ENCODE results near the gene KRT84. TPM values are rescaled to one million over a fixed set of nuclear protein-coding genes. Genes with fewer than 3 reads are reported as not detected.

KRT84 gene
- total and polyA plus RNA-seq, 10 of the 15 experiments (the other 5 are each of a cell fraction or from before 2014, with no cell fraction given) = not detected

GRCh38 chr12:52334185-52334584, 51.3 kb downstream of the KRT84 start:
- Histone ChIP-seq H4K20me1 (ENCODE audit: control insufficient read depth, insufficient read depth) (no peaks in the 10 kb centered on the region), H3K79me2 (ENCODE audit: control insufficient read depth, insufficient read depth, low read length) (no peaks in the 10 kb centered on the region), H2AFZ (ENCODE audit: control insufficient read depth, low read depth, low read length) (no peak overlapping the region), H3K4me3 (no peak overlapping the region), H3K9ac (ENCODE audit: control insufficient read depth, insufficient read depth, low read length) (no peak overlapping the region), H3K27ac (ENCODE audit: control insufficient read depth, insufficient read depth) (no peak overlapping the region), H3K9me3 (replicated peaks; ENCODE audit: control insufficient read depth, insufficient read depth, low read length) (no peaks in the 10 kb centered on the region; the same call in 2 of the 3 replicates), H3K4me1 (ENCODE audit: control insufficient read depth, insufficient read depth, low read length) (no peaks in the 10 kb centered on the region), H3K36me3 (ENCODE audit: control insufficient read depth in 2 of 2, insufficient read depth in 2 of 2, low read length in 1 of 2) (no peaks in the 10 kb centered on the region), H3K4me2 (ENCODE audit: control insufficient read depth, insufficient read depth) (no peak overlapping the region), H3K27me3 (replicated peaks in 1 of 2; ENCODE audit: control insufficient read depth in 2 of 2, insufficient read depth in 2 of 2, low read length in 1 of 2) (peaks cover 0 to 2% of the 10 kb centered on the region in 2 experiments; a peak in 2 of 4 replicates)
- RAD21 ChIA-PET (ENCODE audit: unreplicated experiment) = no interaction called here
- ATAC-seq (no peak), FAIRE-seq (no peak), DNase-seq (ENCODE audit: low read depth, low spot score) (no peak)
- CTCF ChIA-PET = interaction anchor here (1.3 kb wide), 1 partner anchor 27 kb away, joined by 3 read pairs; no protein-coding TSS in a partner anchor
- 54% methylated on average over 3 of the region's 3 CpGs for WGBS (ENCODE audit: insufficient coverage, insufficient replicate concordance, low lambda C conversion rate, missing lambda C conversion rate)
- POLR2A ChIA-PET = no interaction called here
- SMC1A ChIA-PET (ENCODE audit: uncharacterized antibody, unreplicated experiment) = no interaction called here
- in situ Hi-C loops (cut with MboI) (no loop called here), intact Hi-C loops (cut with micrococcal nuclease; ENCODE audit: unreplicated experiment) (no loop called here)
- no TSS peak for BruUV-seq (replicated peaks)
- TF ChIP-seq RB1 (IDR thresholded peaks at IDR 0.05; ENCODE audit: borderline replicate concordance) (no peak), RELA (IDR thresholded peaks at IDR 0.05; ENCODE audit: borderline replicate concordance, partially characterized antibody) (no peak), EED (IDR thresholded peaks at IDR 0.05; ENCODE audit: low read depth) (no peak), ATF3 (IDR thresholded peaks at IDR 0.05; ENCODE audit: borderline replicate concordance, extremely low read depth, low read depth, low read length) (no peak), NR2C2 (IDR thresholded peaks at IDR 0.05; ENCODE audit: borderline replicate concordance, control insufficient read depth, insufficient read length, low read depth) (no peak), DPF2 (IDR thresholded peaks at IDR 0.05) (no peak)

- WGBS (ENCODE audit: insufficient coverage, insufficient replicate concordance, low lambda C conversion rate, missing lambda C conversion rate) = 2% methylated on average over 3 of the region's 3 CpGs
- no peak for FAIRE-seq
- CTCF ChIA-PET = interaction anchor here (0.6 to 1.6 kb wide), 2 partner anchors 38 to 45 kb away, joined by 3 to 4 read pairs; no protein-coding TSS in a partner anchor
- TF ChIP-seq RUNX3 (IDR thresholded peaks at IDR 0.05; ENCODE audit: low read length) (no peak), FOXK2 (IDR thresholded peaks at IDR 0.05) (no peak), CTCF (IDR thresholded peaks at IDR 0.05 in 2 of 3, conservative IDR thresholded peaks at IDR 0.05 in 1 of 3; ENCODE audit: control insufficient read depth in 2 of 3, extremely low read depth in 1 of 3, insufficient read depth in 1 of 3, low read depth in 3 of 3, low read length in 3 of 3) (no peak), USF2 (IDR thresholded peaks at IDR 0.05; ENCODE audit: borderline replicate concordance, low read depth, low read length) (no peak), ZZZ3 (IDR thresholded peaks at IDR 0.05; ENCODE audit: control insufficient read depth, insufficient read length, low read depth) (no peak), HSF1 (IDR thresholded peaks at IDR 0.05; ENCODE audit: low read depth, low read length) (no peak)
These were observed 52.1 kb downstream of the KRT84 start for GRCh38 chr12:52333321-52333720.

More at GRCh38 chr12:52333321-52333720, 52.1 kb downstream of the KRT84 start:
- ATAC-seq = no peak
- Histone ChIP-seq H3K9me3 (replicated peaks; ENCODE audit: control insufficient read depth, insufficient read depth, low read length) (no peaks in the 10 kb centered on the region; the same call in 2 of the 3 replicates), H3K27me3 (replicated peaks in 1 of 2; ENCODE audit: control insufficient read depth in 2 of 2, insufficient read depth in 2 of 2, low read length in 1 of 2) (peaks cover 0 to 2% of the 10 kb centered on the region in 2 experiments; a peak in 2 of 4 replicates), H2AFZ (ENCODE audit: control insufficient read depth, low read depth, low read length) (no peak overlapping the region), H3K4me2 (ENCODE audit: control insufficient read depth, insufficient read depth) (no peak overlapping the region), H3K4me1 (ENCODE audit: control insufficient read depth, insufficient read depth, low read length) (no peaks in the 10 kb centered on the region), H3K36me3 (ENCODE audit: control insufficient read depth in 2 of 2, insufficient read depth in 2 of 2, low read length in 1 of 2) (no peaks in the 10 kb centered on the region), H3K79me2 (ENCODE audit: control insufficient read depth, insufficient read depth, low read length) (no peaks in the 10 kb centered on the region), H3K4me3 (no peak overlapping the region), H3K9ac (ENCODE audit: control insufficient read depth, insufficient read depth, low read length) (no peak overlapping the region), H3K27ac (ENCODE audit: control insufficient read depth, insufficient read depth) (no peak overlapping the region), H4K20me1 (ENCODE audit: control insufficient read depth, insufficient read depth) (no peaks in the 10 kb centered on the region)
- DNase-seq (ENCODE audit: low read depth, low spot score) = no peak
- intact Hi-C loops (cut with micrococcal nuclease; ENCODE audit: unreplicated experiment) = no loop called here
- POLR2A ChIA-PET = no interaction called here
- BruUV-seq (replicated peaks) = no TSS peak
- RAD21 ChIA-PET (ENCODE audit: unreplicated experiment) = no interaction called here
- SMC1A ChIA-PET (ENCODE audit: uncharacterized antibody, unreplicated experiment) = no interaction called here
- in situ Hi-C loops (cut with MboI) = no loop called here

Data from GM12878 (cell line).